Measurements from ENCODE around the gene ZNF189.

DNA sequence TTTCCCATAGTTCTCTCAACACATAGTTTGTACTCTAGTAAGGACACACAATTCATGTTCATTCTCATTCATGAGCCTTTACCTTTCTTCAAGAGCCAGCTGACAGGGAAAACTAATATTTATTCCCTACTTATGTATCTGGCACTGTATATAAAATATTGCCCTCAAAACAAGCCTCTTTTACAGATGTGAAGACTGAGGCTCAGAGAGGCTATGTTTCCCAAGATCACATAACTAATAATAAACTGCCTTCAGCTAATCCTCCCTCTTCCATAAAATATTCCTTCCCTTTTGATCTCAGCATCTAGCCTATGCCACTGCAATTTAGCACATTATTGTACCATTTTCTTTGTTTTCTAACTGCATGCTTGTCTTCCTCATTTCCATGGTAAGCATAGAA lies 18.7 kb downstream of the ZNF189 start:
- TF ChIP-seq, protein P1, sequence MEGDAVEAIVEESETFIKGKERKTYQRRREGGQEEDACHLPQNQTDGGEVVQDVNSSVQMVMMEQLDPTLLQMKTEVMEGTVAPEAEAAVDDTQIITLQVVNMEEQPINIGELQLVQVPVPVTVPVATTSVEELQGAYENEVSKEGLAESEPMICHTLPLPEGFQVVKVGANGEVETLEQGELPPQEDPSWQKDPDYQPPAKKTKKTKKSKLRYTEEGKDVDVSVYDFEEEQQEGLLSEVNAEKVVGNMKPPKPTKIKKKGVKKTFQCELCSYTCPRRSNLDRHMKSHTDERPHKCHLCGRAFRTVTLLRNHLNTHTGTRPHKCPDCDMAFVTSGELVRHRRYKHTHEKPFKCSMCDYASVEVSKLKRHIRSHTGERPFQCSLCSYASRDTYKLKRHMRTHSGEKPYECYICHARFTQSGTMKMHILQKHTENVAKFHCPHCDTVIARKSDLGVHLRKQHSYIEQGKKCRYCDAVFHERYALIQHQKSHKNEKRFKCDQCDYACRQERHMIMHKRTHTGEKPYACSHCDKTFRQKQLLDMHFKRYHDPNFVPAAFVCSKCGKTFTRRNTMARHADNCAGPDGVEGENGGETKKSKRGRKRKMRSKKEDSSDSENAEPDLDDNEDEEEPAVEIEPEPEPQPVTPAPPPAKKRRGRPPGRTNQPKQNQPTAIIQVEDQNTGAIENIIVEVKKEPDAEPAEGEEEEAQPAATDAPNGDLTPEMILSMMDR (IDR thresholded peaks at IDR 0.05) = no peak
- TF ChIP-seq POLR2A (IDR thresholded peaks at IDR 0.05) = no peak

Measured in uterus (tissue), 2 donors.